Measurements from ENCODE around the gene LIFR.

DNA sequence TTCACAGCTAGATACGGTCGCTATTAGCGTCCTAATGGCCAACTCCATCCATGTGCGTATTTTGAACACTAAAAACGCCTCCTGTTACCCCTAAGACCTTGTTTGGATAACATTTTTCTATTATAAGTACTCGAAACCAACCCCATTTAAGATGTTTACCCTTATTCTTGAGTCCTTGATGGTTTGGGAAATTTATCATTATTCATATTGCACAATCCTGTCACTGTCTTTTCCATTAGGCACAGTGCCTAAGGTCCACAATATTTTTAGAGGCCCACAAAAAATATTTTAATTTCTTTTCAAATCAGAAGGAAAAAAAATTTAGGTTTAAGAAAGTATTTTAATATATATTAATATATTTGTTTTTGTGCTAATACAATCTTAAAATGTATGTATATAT is 1.3 kb upstream of the LIFR start:
- TF ChIP-seq, protein P1, sequence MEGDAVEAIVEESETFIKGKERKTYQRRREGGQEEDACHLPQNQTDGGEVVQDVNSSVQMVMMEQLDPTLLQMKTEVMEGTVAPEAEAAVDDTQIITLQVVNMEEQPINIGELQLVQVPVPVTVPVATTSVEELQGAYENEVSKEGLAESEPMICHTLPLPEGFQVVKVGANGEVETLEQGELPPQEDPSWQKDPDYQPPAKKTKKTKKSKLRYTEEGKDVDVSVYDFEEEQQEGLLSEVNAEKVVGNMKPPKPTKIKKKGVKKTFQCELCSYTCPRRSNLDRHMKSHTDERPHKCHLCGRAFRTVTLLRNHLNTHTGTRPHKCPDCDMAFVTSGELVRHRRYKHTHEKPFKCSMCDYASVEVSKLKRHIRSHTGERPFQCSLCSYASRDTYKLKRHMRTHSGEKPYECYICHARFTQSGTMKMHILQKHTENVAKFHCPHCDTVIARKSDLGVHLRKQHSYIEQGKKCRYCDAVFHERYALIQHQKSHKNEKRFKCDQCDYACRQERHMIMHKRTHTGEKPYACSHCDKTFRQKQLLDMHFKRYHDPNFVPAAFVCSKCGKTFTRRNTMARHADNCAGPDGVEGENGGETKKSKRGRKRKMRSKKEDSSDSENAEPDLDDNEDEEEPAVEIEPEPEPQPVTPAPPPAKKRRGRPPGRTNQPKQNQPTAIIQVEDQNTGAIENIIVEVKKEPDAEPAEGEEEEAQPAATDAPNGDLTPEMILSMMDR (IDR thresholded peaks at IDR 0.05; ENCODE audit: borderline replicate concordance, extremely low read depth, low read length, poor library complexity, severe bottlenecking): no peak
- no peak for TF ChIP-seq EZH2 (IDR thresholded peaks at IDR 0.05; ENCODE audit: borderline replicate concordance, low read depth, low read length, severe bottlenecking)

Data from DND-41 (cell line).